Mononuclear cell (primary cell): ENCODE results near the gene GAB1. TPM values are rescaled to one million over a fixed set of nuclear protein-coding genes. Genes with fewer than 3 reads are reported as not detected.

Experiments
- H3K27me3 ChIP-seq: 2 replicates; pipeline ENCODE4 v1.6.0; 2011; ENCODE audit warnings: low read length, control low read depth; ENCODE audit not compliant: insufficient read depth
- H3K4me1 ChIP-seq: 2 replicates; pipeline ENCODE4 v1.5.1; 2011; ENCODE audit warnings: mild to moderate bottlenecking, low read length, control low read depth; ENCODE audit not compliant: insufficient read depth
- H3K4me3 ChIP-seq: 2 replicates; pipeline ENCODE4 v1.5.1; 2011; ENCODE audit warnings: mild to moderate bottlenecking, low read length, moderate library complexity
- H3K9me3 ChIP-seq: 2 replicates; pipeline ENCODE4 v1.5.1; 2011; ENCODE audit warnings: low read depth, mild to moderate bottlenecking, control low read depth, low read length
- total RNA-seq: library from RNA; depleted of rRNA; stranded (reverse); fragments of >200 nt; gene quantifications from one replicate; pipeline ENCODE4 v1.2.3, GENCODE V29; 2012

The GAB1 gene
- total RNA-seq, 1 donor, result 6.3 TPM

- no peaks in the 10 kb centered on the region for H3K27me3 ChIP-seq
- H3K4me1 ChIP-seq, result peaks cover 29% of the 10 kb centered on the region
- H3K9me3 ChIP-seq, result no peaks in the 10 kb centered on the region
- H3K4me3 ChIP-seq, result no peak overlapping the region
Observed at GRCh38 chr4:143360838-143361625, 24.4 kb downstream of the GAB1 start.

- Histone ChIP-seq H3K4me1 (peaks cover 23% of the 10 kb centered on the region), H3K27me3 (no peaks in the 10 kb centered on the region), H3K9me3 (no peaks in the 10 kb centered on the region), H3K4me3 (no peak overlapping the region)
Observed at GRCh38 chr4:143362349-143363046, 25.8 kb downstream of the GAB1 start.

GRCh38 chr4:143363332-143363731, 26.7 kb downstream of the GAB1 start:
- H3K4me3 ChIP-seq, result no peak overlapping the region
- H3K9me3 ChIP-seq, result no peaks in the 10 kb centered on the region
- H3K27me3 ChIP-seq, result no peaks in the 10 kb centered on the region
- H3K4me1 ChIP-seq, result peaks cover 21% of the 10 kb centered on the region

- Histone ChIP-seq H3K4me1 (peaks cover 16% of the 10 kb centered on the region), H3K27me3 (no peaks in the 10 kb centered on the region), H3K4me3 (no peak overlapping the region), H3K9me3 (no peaks in the 10 kb centered on the region)
Observed at GRCh38 chr4:143364063-143364462, 27.4 kb downstream of the GAB1 start.

DNA sequence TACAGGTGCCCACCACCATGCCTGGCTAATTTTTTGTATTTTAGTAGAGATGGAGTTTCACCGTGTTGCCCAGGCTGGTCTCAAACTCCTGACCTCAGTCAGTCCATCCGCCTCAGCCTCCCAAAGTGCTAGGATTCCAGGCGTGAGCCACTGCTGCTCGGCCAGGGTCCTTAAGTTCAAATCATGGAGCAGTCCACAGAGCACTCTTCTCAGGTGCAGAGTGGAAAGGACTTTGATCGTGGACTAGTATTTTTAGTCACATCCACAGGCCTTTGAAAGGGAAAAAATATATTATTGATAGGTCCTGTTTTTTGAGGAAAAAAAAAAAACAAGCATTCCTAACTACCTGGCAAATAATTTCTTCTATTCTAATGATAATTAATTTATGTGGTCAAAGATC, 31.2 kb downstream of the GAB1 start:
- Histone ChIP-seq H3K4me3 (no peak overlapping the region), H3K27me3 (no peaks in the 10 kb centered on the region), H3K9me3 (no peaks in the 10 kb centered on the region), H3K4me1 (peaks cover 9% of the 10 kb centered on the region)

DNA sequence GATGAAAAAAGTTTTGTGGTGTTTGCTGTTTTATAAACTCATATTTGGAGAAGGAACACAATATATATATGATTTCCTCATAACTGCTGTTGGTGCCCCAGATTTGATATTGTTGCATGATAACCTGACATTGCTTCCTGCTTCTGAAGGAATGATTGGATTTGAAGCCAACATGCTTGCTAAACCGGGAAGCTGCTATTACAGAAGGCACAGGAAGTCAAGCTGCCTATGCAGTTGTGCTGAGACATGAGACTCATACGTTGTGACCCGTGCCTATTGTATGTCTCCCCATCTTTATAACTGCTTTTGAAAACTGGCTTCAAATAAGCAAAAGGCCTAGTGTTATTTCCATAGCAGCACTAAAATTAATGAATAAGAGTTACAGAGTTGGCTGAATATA, 32.9 kb downstream of the GAB1 start:
- no peaks in the 10 kb centered on the region for H3K9me3 ChIP-seq
- no peaks in the 10 kb centered on the region for H3K27me3 ChIP-seq
- peaks cover 9% of the 10 kb centered on the region for H3K4me1 ChIP-seq
- no peak overlapping the region for H3K4me3 ChIP-seq

- no peaks in the 10 kb centered on the region for H3K9me3 ChIP-seq
- H3K4me1 ChIP-seq, result peaks cover 25% of the 10 kb centered on the region
- no peaks in the 10 kb centered on the region for H3K27me3 ChIP-seq
- H3K4me3 ChIP-seq, result no peak overlapping the region
Observed at GRCh38 chr4:143372093-143372915, 35.6 kb downstream of the GAB1 start.

GRCh38 chr4:143374255-143374654, 37.6 kb downstream of the GAB1 start:
- H3K4me1 ChIP-seq, result peaks cover 36% of the 10 kb centered on the region
- no peak overlapping the region for H3K4me3 ChIP-seq
- H3K9me3 ChIP-seq, result no peaks in the 10 kb centered on the region
- H3K27me3 ChIP-seq, result no peaks in the 10 kb centered on the region

DNA sequence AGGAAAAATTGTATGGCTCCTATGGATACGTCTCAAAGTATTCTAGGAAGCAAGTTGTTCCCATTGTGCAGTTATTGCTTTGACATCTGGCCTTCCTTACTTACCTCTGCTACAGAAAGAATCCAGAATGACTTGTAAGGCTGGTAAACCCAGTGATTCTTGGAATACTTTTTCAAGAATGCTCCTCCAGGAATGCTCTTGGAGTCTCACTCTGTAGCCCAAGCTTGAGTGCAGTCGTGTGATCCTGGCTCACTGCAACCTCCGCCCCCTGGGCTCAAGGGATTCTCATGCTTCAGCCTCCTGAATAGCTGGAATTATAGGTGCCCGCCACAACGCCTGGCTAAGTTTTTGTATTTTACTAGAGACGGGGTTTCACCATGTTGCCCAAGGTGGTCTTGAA, 38.1 kb downstream of the GAB1 start:
- no peaks in the 10 kb centered on the region for H3K9me3 ChIP-seq
- peaks cover 32% of the 10 kb centered on the region for H3K4me1 ChIP-seq
- H3K4me3 ChIP-seq, result no peak overlapping the region

GRCh38 chr4:143375326-143376073, 38.8 kb downstream of the GAB1 start:
- H3K4me3 ChIP-seq, result no peak overlapping the region
- H3K9me3 ChIP-seq, result no peaks in the 10 kb centered on the region
- H3K27me3 ChIP-seq, result no peaks in the 10 kb centered on the region
- peaks cover 26% of the 10 kb centered on the region for H3K4me1 ChIP-seq

More for the DNA sequence above, 38.1 kb downstream of the GAB1 start:
- H3K27me3 ChIP-seq, result no peaks in the 10 kb centered on the region

DNA sequence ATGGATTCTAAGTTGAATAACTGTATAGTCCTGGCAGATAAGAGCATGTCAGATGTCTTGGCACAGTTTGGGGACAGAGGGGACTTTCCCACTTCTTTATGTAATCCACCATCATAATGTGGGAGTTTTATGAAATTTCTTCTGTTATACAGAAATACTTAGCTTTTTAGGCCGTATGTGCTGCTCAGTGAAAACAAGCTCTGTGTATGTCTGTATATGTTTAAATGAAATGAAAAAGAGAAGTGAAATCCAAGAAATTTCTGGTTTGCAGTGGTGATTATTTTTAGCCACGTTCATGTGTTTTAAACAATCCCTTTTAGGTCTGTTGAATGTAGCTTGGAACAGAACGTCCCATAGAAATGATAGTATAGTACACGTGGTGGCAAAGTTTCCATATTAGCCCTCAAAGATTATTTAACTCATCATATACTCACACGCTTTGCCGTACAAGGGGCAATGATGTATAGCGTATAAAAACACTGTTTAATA, 41.0 kb downstream of the GAB1 start:
- no peaks in the 10 kb centered on the region for H3K9me3 ChIP-seq
- H3K27me3 ChIP-seq, result no peaks in the 10 kb centered on the region
- H3K4me1 ChIP-seq, result peaks cover 40% of the 10 kb centered on the region
- H3K4me3 ChIP-seq, result no peak overlapping the region

DNA sequence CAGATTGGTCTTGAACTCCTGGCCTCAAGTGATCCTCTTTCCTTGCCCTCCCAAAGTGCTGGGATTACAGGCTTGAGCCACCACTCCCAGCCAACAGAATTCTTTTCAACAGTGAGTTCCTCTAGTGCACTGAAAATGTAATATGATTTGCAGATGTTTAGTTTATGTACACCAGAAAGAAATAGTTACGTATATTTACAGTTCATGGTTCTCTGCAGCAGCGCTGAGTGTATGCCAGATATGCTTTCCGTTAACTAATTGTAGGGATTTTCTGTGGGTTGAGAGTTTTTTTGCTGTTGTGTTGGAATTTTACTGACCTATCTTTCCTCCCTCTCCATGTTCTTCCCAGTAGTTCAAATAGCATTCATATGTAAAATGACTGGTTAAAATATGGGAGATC, 44.0 kb downstream of the GAB1 start:
- Histone ChIP-seq H3K4me1 (peaks cover 44% of the 10 kb centered on the region), H3K27me3 (no peaks in the 10 kb centered on the region), H3K4me3 (no peak overlapping the region), H3K9me3 (no peaks in the 10 kb centered on the region)

- Histone ChIP-seq H3K4me1 (peaks cover 41% of the 10 kb centered on the region), H3K4me3 (no peak overlapping the region), H3K27me3 (no peaks in the 10 kb centered on the region)
Observed at GRCh38 chr4:143381189-143382118, 44.8 kb downstream of the GAB1 start.

DNA sequence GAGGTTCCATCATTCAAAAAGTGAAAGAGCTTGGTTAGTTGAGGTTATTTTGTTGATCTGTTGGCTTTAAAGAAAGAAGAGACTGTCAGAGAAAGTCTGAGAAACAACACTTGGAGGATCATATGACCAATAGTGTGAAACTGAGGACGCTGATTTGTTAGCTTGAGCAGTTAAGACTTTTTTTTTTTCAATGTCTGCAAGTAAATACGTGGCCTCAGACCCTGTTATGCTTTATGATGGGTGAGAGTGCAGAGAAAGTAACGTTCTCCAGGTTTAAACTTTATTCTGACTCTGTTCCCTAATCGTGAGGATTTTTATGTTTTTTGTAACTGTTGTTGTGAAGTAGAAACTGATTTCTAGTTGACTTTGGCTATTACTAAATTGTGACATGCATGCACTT, 45.9 kb downstream of the GAB1 start:
- Histone ChIP-seq H3K4me1 (peaks cover 31% of the 10 kb centered on the region), H3K9me3 (no peaks in the 10 kb centered on the region), H3K27me3 (no peaks in the 10 kb centered on the region), H3K4me3 (no peak overlapping the region)

More at GRCh38 chr4:143381189-143382118, 44.8 kb downstream of the GAB1 start:
- no peaks in the 10 kb centered on the region for H3K9me3 ChIP-seq
